Fibroblast of skin of left quadriceps (primary cell): ENCODE measurements around the gene TSHR.

Source experiments
- DNase-seq, 2 experiments: peaks; one replicate each; pipeline ENCODE4 v3.0.0-alpha.2; 2013; ENCODE audit warnings: low read depth in 2 of 2

Gene TSHR

DNA sequence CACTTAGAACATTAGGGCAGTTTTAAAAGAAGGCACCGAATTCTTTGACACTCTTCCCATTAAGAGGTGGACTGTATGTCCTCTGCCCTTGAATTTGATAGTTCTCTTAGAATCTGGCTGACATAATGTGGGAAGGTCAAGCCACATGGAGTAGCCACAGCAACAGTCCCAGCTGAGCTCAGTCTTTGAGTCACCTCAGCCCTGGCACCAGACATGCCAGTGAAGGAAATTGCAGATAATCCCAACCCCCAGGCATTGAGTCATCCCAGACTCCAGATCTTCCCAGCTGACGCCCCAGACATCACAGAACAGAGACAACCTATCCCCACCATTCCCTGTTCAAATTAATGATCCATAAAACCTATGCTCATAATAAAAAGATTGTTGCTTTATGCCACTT, 181.9 kb downstream of the TSHR start:
- DNase-seq = peak in 1 of 2 experiments; percentile 9

- no peak for DNase-seq
Measured at GRCh38 chr14:81138429-81138828, 183.0 kb downstream of the TSHR start.

GRCh38 chr14:81141426-81141825, 186.0 kb downstream of the TSHR start:
- no peak for DNase-seq

DNA sequence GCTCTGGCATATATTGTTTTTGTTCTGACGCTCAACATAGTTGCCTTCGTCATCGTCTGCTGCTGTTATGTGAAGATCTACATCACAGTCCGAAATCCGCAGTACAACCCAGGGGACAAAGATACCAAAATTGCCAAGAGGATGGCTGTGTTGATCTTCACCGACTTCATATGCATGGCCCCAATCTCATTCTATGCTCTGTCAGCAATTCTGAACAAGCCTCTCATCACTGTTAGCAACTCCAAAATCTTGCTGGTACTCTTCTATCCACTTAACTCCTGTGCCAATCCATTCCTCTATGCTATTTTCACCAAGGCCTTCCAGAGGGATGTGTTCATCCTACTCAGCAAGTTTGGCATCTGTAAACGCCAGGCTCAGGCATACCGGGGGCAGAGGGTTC, 188.4 kb downstream of the TSHR start:
- DNase-seq = no peak

DNA sequence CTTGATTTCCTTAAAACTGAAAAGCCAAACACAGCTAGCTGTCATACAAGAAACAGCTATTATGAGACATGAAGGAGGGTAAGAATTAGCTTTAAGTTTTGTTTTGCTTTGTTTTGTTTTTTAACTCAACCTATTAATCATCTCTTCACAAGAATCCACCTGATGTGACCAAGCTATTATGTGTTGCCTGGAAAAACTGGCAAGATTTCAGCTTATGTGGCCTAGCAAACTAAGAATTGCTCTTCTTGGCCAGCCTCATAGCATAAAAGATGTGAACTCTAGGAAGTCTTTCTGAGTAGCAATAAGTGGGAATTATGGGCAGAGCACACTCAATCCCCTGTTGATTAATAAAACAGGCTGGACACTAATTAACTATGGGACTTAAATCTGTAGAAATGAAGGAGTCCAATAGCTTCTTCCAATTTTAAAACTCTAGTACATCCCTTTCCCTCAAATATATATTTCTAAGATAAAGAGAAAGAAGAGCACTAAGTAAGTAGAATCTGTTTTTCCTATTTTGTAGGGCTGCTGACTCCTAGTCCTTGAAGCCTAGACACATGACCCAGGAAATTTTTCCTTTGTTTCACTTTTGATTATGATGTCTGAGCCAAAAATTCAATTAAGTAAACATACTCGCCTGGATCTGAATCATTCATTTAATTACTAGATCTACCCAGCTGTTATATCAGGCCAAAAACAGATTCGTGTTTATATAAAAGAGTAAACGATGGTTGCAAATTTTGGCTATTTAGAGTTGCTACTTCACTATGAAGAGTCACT, 189.6 kb downstream of the TSHR start:
- no peak for DNase-seq

GRCh38 chr14:81147140-81147897, 191.9 kb downstream of the TSHR start:
- DNase-seq = no peak

DNA sequence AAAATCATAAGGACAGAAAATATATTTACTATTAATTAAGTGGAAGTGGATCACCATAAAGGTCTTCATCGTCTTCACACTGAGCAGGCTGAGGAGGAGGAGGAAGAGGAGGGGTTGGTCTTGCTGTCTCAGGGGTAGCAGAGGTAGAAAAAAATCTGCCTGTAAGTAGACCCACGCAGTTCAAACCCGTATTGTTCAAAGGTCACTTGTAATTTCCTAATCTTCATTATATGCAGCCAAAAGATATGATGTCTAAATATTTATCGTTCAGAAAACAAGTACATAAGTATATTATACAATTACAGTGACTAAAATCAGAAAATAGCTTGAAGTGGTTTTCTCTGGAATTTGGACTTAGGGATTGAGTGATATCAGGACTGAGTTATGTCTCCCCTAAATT, 193.2 kb downstream of the TSHR start:
- DNase-seq = no peak

DNA sequence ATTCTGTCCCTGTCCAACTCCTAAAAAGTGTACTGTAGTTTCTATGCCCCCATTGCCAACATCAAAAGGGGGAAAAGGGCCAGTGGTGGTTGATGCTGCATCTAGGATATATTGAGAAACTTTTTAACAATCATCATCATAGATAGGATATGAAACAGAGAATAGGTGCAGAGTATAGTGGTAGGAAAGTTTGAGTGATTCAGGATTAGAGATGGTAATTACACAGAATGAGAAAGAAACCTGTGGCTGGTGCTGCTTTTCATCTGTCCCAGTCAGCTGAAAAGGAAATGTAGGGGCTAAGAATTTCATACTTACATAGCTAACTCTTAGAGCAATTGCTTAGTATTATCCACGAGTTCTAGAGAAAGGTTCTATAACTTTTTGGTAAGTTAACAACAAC, 197.8 kb downstream of the TSHR start:
- no peak for DNase-seq

DNA sequence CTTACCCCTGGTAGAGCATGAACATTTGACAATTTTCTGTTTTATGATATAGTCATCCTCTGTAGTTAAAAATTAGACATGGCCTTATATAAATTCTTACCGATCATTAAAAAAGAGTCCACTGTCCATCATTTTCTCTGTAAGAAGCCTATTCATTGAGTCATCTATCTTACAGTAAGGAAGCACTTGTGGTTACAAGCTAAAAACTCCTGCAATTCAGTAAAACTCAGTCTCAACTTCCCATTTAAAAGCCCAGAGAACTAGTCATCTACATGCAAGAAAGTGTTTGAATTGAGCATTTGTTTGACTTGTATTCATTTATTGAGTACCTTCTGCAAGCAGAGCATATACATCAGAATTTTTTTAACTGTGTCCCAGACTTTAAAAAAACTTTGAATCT, 202.0 kb downstream of the TSHR start:
- DNase-seq = no peak

DNA sequence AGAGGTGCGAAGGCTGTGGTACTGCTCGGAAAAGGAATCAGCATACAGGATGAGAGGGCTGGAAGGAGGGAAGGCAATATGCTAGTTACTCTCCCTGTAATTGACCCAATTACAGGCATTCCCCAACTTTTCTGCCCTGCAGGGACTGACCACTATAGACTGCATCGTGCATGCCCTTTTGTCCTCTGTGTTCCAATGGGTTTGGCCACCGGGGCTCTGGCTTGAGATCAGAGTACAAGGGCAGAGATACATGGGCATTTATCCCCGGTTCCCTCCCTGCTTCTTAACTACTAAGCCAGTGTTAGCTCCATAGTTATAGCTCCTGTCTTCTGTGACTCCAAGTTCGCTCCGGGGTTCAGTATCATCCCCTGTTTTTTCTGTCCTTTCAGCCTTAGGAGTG, 205.7 kb downstream of the TSHR start:
- no peak for DNase-seq

GRCh38 chr14:81161749-81162148, 206.3 kb downstream of the TSHR start:
- DNase-seq = no peak

GRCh38 chr14:81162941-81163340, 207.5 kb downstream of the TSHR start:
- no peak for DNase-seq

DNA sequence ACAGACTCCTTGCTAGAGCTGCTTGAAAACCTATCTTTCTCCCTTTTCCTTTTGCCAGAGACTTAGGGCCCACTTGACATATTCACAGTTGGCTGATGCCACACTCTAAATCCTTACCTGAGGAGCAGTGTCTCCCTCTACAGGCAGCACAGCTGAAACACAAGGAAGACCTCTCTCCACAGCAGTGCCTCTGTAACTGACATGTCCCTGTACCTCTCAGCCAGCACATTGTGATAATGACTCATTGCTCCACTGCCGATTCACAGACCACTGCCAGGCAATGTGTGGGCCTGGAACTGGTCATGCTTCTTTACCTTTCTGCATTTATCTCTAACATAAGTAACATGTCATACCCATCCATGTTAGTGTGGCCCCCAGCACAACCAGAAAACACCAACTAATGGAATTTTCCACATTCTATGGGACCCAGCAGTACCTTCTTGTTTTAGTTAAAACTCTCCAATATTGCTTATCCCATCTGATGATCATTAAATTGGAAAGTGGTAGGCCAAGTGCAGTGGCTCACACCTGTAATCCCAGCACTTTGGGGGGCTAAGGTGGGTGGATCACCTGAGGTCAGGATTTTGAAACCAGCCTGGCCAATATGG, 208.8 kb downstream of the TSHR start:
- DNase-seq = peak; percentile 11 to 26

- no peak for DNase-seq
Measured at GRCh38 chr14:81165188-81165587, 209.8 kb downstream of the TSHR start.

GRCh38 chr14:81166121-81166520, 210.7 kb downstream of the TSHR start:
- no peak for DNase-seq

- no peak for DNase-seq
Measured at GRCh38 chr14:81169267-81169666, 213.8 kb downstream of the TSHR start.

- no peak for DNase-seq
Measured at GRCh38 chr14:81169711-81170103, 214.3 kb downstream of the TSHR start.

- peak; percentile 68 to 72 for DNase-seq
Measured at GRCh38 chr14:81170104-81170828, 214.8 kb downstream of the TSHR start.

- DNase-seq = no peak
Measured at GRCh38 chr14:81170829-81171195, 215.4 kb downstream of the TSHR start.

- DNase-seq = no peak
Measured at GRCh38 chr14:81172353-81172752, 216.9 kb downstream of the TSHR start.

- no peak for DNase-seq
Measured at GRCh38 chr14:81172881-81173280, 217.5 kb downstream of the TSHR start.

DNA sequence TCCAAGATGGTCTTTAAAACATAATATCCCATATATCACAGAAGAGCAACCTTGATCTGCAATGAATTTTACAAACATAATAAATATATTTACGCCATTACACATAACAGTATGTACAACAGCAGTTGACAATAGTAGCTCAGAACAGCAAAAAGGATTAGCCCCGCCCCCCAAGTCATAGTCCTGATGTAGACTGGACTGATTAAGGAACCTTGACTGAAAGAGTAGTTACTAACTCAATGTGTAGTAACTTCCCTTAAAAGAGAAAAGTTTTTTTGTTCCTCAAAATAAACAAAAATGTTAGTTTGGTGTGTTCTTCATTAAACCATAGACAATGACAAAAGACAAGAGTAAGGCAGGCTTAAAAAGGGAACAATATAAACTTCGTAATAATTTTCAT, 220.8 kb downstream of the TSHR start:
- no peak for DNase-seq
